ENCODE measurements around the gene SLC27A3.

- no peak for TF ChIP-seq CTCF (IDR thresholded peaks at IDR 0.05; ENCODE audit: insufficient read depth, low read length, poor library complexity, severe bottlenecking)
- TF ChIP-seq EZH2phosphoT487 (conservative IDR thresholded peaks at IDR 0.05; ENCODE audit: low read length): no peak
Measured at GRCh38 chr1:153790313-153790965, 15.2 kb downstream of the SLC27A3 start.

All from SU-DHL-6 (cell line).